ENCODE measurements around the gene C5AR2. TPM values are rescaled to one million over a fixed set of nuclear protein-coding genes. Genes with fewer than 3 reads are reported as not detected.
"Not testable (repeated sequence)": the region's sequence is repeated elsewhere in the genome, so short reads cannot be mapped to it uniquely, and the experiment has no call there.

C5AR2 gene
- total and polyA plus RNA-seq, 2 donors (not counting 1 experiment from before 2014, with no cell fraction given) = 0.25 to 1.2 TPM

DNA sequence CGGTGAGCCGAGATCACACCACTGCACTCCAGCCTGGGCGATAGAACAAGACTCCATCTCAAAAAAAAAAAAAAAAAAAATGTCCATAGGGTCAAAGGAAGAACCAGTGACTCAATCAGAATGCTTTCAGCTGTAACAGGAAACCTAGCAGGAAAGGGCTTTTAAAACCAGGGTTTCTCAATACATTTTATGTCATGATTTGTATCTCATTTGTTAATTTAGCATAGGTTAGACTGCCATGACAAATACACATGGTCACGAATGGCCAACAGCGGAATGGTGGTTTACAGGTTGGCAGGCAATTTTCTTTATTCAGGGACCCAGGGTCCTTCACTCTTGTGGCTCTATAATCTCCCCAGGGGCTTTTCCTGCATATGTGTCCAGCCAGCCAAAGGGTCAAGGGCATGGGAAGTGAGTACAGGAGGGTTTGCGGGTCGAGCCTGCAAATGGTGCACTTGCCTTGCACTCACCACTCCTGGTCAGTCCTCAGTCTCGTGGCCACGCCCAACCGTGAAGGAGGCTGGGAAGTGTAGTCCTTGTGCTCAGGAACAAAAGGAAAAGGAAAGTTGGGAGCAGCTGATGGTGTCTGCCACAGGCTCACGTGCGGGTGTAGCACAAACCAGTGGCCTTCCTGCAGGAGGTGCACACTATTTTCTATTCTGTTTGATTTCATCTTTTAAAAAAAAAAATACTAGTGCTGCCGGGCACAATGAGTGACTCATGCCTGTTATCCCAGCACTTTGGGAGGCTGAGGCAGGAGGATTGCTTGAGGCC, 32.0 kb downstream of the C5AR2 start:
- H3K4me1 Mint-ChIP-seq = no peaks in the 10 kb centered on the region

GRCh38 chr19:47365455-47365854, 33.5 kb downstream of the C5AR2 start:
- POLR2A ChIA-PET = interaction anchor here (1.0 kb wide), 1 partner anchor 16 kb away, joined by 3 read pairs; the partner anchor contains the start of gene DHX34
- H3K4me2 ChIP-seq (replicated peaks; ENCODE audit: low read depth, low read length, poor library complexity, severe bottlenecking); H3K4me3 Mint-ChIP-seq; ATAC-seq (ENCODE audit: low read depth); H2AFZ ChIP-seq (ENCODE audit: insufficient read depth, low read depth, low read length, poor library complexity, severe bottlenecking); CTCF ChIA-PET; H3K9me3 ChIP-seq (ENCODE audit: control extremely low read depth in 1 of 3, control insufficient read depth in 2 of 3, insufficient read depth in 1 of 3, low read length in 2 of 3); H4K20me1 ChIP-seq (ENCODE audit: control insufficient read depth, insufficient read depth, low read length, poor library complexity, severe bottlenecking); H3K27me3 ChIP-seq (replicated peaks in 1 of 4; ENCODE audit: control extremely low read depth in 1 of 4, control insufficient read depth in 3 of 4, insufficient read depth in 4 of 4, low read length in 3 of 4); H3K9me3 Mint-ChIP-seq (ENCODE audit: insufficient read depth); H3K79me2 ChIP-seq (ENCODE audit: control insufficient read depth, insufficient read depth, low read length); H3K4me1 Mint-ChIP-seq; H3K4me3 ChIP-seq (ENCODE audit: control extremely low read depth in 1 of 5, extremely low read depth in 1 of 5, insufficient read depth in 1 of 5, low read depth in 2 of 5, low read length in 4 of 5); intact Hi-C loops (cut with micrococcal nuclease); H3K4me1 ChIP-seq (ENCODE audit: control insufficient read depth in 2 of 2, insufficient read depth in 2 of 2, low read length in 2 of 2); H3K27ac ChIP-seq (ENCODE audit: low read length in 2 of 2); H3K9ac ChIP-seq (ENCODE audit: low read length); H3K27ac Mint-ChIP-seq; H3K27me3 Mint-ChIP-seq; DNase-seq: not testable (repeated sequence)
- peaks cover 9 to 56% of the 10 kb centered on the region in 2 experiments for H3K36me3 ChIP-seq (replicated peaks in 1 of 2; ENCODE audit: control extremely low read depth in 1 of 2, control insufficient read depth in 1 of 2, extremely low read depth in 1 of 2, insufficient read depth in 2 of 2, low read length in 1 of 2)
- WGBS (ENCODE audit: insufficient coverage) = 100% methylated on average over 4 of the region's 10 CpGs

More for the DNA sequence above, 32.0 kb downstream of the C5AR2 start:
- Histone ChIP-seq H3K4me1 (ENCODE audit: control insufficient read depth in 2 of 2, insufficient read depth in 2 of 2, low read length in 2 of 2) (no peaks in the 10 kb centered on the region), H3K27me3 (replicated peaks in 1 of 4; ENCODE audit: control extremely low read depth in 1 of 4, control insufficient read depth in 3 of 4, insufficient read depth in 4 of 4, low read length in 3 of 4) (no peaks in the 10 kb centered on the region), H3K4me2 (replicated peaks; ENCODE audit: low read depth, low read length, poor library complexity, severe bottlenecking) (no peak overlapping the region), H3K4me3 (ENCODE audit: control extremely low read depth in 1 of 5, extremely low read depth in 1 of 5, insufficient read depth in 1 of 5, low read depth in 2 of 5, low read length in 4 of 5) (no peak overlapping the region), H3K36me3 (replicated peaks in 1 of 2; ENCODE audit: control extremely low read depth in 1 of 2, control insufficient read depth in 1 of 2, extremely low read depth in 1 of 2, insufficient read depth in 2 of 2, low read length in 1 of 2) (peaks cover 10 to 55% of the 10 kb centered on the region in 2 experiments), H3K79me2 (ENCODE audit: control insufficient read depth, insufficient read depth, low read length) (peaks cover 5% of the 10 kb centered on the region), H4K20me1 (ENCODE audit: control insufficient read depth, insufficient read depth, low read length, poor library complexity, severe bottlenecking) (peaks cover 12% of the 10 kb centered on the region), H3K9me3 (ENCODE audit: control extremely low read depth in 1 of 3, control insufficient read depth in 2 of 3, insufficient read depth in 1 of 3, low read length in 2 of 3) (no peaks in the 10 kb centered on the region), H3K9ac (ENCODE audit: low read length) (no peak overlapping the region), H3K27ac (ENCODE audit: low read length in 2 of 2) (no peak overlapping the region), H2AFZ (ENCODE audit: insufficient read depth, low read depth, low read length, poor library complexity, severe bottlenecking) (no peak overlapping the region)
- ChIA-PET CTCF (no interaction called here), POLR2A (no interaction called here)
- ATAC-seq (ENCODE audit: low read depth) = no peak
- DNase-seq = no peak
- intact Hi-C loops (cut with micrococcal nuclease) = no loop called here
- Mint-ChIP-seq H3K9me3 (ENCODE audit: insufficient read depth) (no peaks in the 10 kb centered on the region), H3K27ac (no peak overlapping the region), H3K4me3 (no peak overlapping the region), H3K27me3 (no peaks in the 10 kb centered on the region)
- 99% methylated on average over 8 of the region's 13 CpGs for WGBS (ENCODE audit: insufficient coverage)
- TF ChIP-seq CTCF (IDR thresholded peaks at IDR 0.05) = no peak
- no peak for TF ChIP-seq EZH2 (IDR thresholded peaks at IDR 0.05; ENCODE audit: borderline replicate concordance, insufficient read depth, low read depth, low read length, poor library complexity, severe bottlenecking)
